Iris pigment epithelial cell (primary cell): ENCODE results near the gene SMCHD1.
"Not testable (repeated sequence)": the region's sequence is repeated elsewhere in the genome, so short reads cannot be mapped to it uniquely, and the experiment has no call there.

Experiments
- DNase-seq: peaks from one replicate; pipeline ENCODE4 v3.0.0-alpha.2; 2011; ENCODE audit warnings: low read depth

The SMCHD1 gene

GRCh38 chr18:2818281-2818680 is 162.8 kb downstream of the SMCHD1 start:
- DNase-seq, result no peak

GRCh38 chr18:2821695-2822094 is 166.2 kb downstream of the SMCHD1 start:
- no peak for DNase-seq

GRCh38 chr18:2822213-2822921 is 166.8 kb downstream of the SMCHD1 start:
- no peak for DNase-seq

- no peak for DNase-seq
These were observed 167.7 kb downstream of the SMCHD1 start for GRCh38 chr18:2823202-2823601.

GRCh38 chr18:2823966-2824365 is 168.4 kb downstream of the SMCHD1 start:
- DNase-seq, result no peak

- no peak for DNase-seq
These were observed 169.3 kb downstream of the SMCHD1 start for GRCh38 chr18:2824865-2825264.

GRCh38 chr18:2825613-2826175 is 170.2 kb downstream of the SMCHD1 start:
- DNase-seq, result no peak

GRCh38 chr18:2826581-2826980 is 171.1 kb downstream of the SMCHD1 start:
- DNase-seq, result peak; percentile 35

- peak; percentile 18 for DNase-seq
These were observed 171.5 kb downstream of the SMCHD1 start for GRCh38 chr18:2827061-2827460.

GRCh38 chr18:2836118-2836517 is 180.6 kb downstream of the SMCHD1 start:
- not testable (repeated sequence) for DNase-seq

- DNase-seq, result not testable (repeated sequence)
These were observed 181.8 kb downstream of the SMCHD1 start for GRCh38 chr18:2837290-2837689.

GRCh38 chr18:2839202-2839601 is 183.7 kb downstream of the SMCHD1 start:
- DNase-seq, result no peak

- DNase-seq, result no peak
These were observed 185.0 kb downstream of the SMCHD1 start for GRCh38 chr18:2840521-2840920.

GRCh38 chr18:2843146-2843545 is 187.6 kb downstream of the SMCHD1 start:
- DNase-seq, result no peak

- no peak for DNase-seq
These were observed 189.6 kb downstream of the SMCHD1 start for GRCh38 chr18:2845172-2845571.

- DNase-seq, result peak; percentile 26
These were observed 191.2 kb downstream of the SMCHD1 start, which contains the start of gene EMILIN2 for GRCh38 chr18:2846636-2847316. EMILIN2 (plus strand) TSS chr18:2847006; CDS start chr18:2847189, 183 bp downstream.

- DNase-seq, result peak; percentile 46
These were observed 192.1 kb downstream of the SMCHD1 start for GRCh38 chr18:2847317-2848246.

- no peak for DNase-seq
These were observed 193.0 kb downstream of the SMCHD1 start for GRCh38 chr18:2848247-2849246.

- no peak for DNase-seq
These were observed 195.3 kb downstream of the SMCHD1 start for GRCh38 chr18:2850816-2851215.

GRCh38 chr18:2851771-2852170 is 196.2 kb downstream of the SMCHD1 start:
- no peak for DNase-seq

- DNase-seq, result not testable (repeated sequence)
These were observed 196.9 kb downstream of the SMCHD1 start for GRCh38 chr18:2852460-2852859.
